DND-41 (cell line): ENCODE results near the gene S1PR1.

ENCODE experiments used
- CTCF ChIP-seq: IDR thresholded peaks from 2 replicates; pipeline ENCODE4 v1.5.1; 2012; ENCODE audit warnings: borderline replicate concordance, low read length, moderate library complexity, mild to moderate bottlenecking; ENCODE audit not compliant: poor library complexity, severe bottlenecking; ENCODE audit errors: extremely low read depth
- EZH2 ChIP-seq: IDR thresholded peaks from 3 replicates; pipeline ENCODE4 v1.6.1; 2012; ENCODE audit warnings: borderline replicate concordance, low read depth, mild to moderate bottlenecking, moderate library complexity, low read length, inconsistent platforms; ENCODE audit not compliant: severe bottlenecking

- TF ChIP-seq CTCF (no peak), EZH2 (no peak)
Observed at GRCh38 chr1:101187297-101187696, 49.5 kb upstream of the S1PR1 start.
